ENCODE data around the gene ISG15. TPM values are rescaled to one million over a fixed set of nuclear protein-coding genes. Genes with fewer than 3 reads are reported as not detected.
"Not testable (repeated sequence)": the region's sequence is repeated elsewhere in the genome, so short reads cannot be mapped to it uniquely, and the experiment has no call there.

Gene ISG15
- total RNA-seq, 5 donors from 2014 or later (not counting 1 experiment from before 2014, with no cell fraction given), result 29.1 to 69.8 (median 48.5) TPM

DNA sequence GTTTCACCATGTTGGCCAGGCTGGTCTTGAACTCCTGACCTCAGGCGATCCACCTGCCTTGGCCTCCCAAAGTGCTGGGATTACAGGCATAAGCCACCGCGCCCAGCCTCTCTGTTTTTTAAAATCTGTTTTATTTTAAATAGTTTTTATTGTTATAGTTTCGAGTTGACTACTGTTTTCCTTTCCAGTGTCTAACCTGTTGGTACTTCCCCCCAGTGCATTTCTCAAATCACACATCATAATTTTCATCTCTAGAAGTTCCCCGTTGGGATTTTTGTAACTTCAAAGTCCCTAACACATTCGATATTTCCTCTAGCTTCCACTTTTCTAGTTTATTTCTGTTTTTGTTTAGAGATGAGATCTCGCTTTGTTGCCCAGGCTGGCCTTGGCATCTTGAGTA is 20.9 kb upstream of the ISG15 start:
- Histone ChIP-seq H3K4me1 (ENCODE audit: control insufficient read depth in 1 of 2, extremely low read depth in 1 of 2, insufficient read depth in 2 of 2, low read length in 2 of 2) (peaks cover 0 to 16% of the 10 kb centered on the region in 2 experiments), H3K27me3 (replicated peaks in 1 of 2; ENCODE audit: control insufficient read depth in 2 of 2, extremely low read depth in 1 of 2, insufficient read depth in 2 of 2, low read length in 1 of 2) (peaks cover 0 to 69% of the 10 kb centered on the region in 2 experiments), H3K9me3 (no peaks in the 10 kb centered on the region), H3K36me3 (ENCODE audit: control insufficient read depth in 2 of 2, extremely low read depth in 1 of 2, insufficient read depth in 1 of 2, low read length in 1 of 2) (no peaks in the 10 kb centered on the region), H3K4me3 (ENCODE audit: control insufficient read depth in 1 of 2, extremely low read depth in 1 of 2, low read length in 1 of 2) (no peak overlapping the region), H3K27ac (ENCODE audit: low read length) (no peak overlapping the region)
- H3K27ac Mint-ChIP-seq, result no peak overlapping the region
- POLR2A ChIA-PET, result no interaction called here
- H3K9me3 Mint-ChIP-seq, result peaks cover 0 to 7% (median 0%) of the 10 kb centered on the region in 3 donors
- H3K4me3 Mint-ChIP-seq, result no peak overlapping the region
- peaks cover 4 to 17% (median 9%) of the 10 kb centered on the region in 3 donors for H3K4me1 Mint-ChIP-seq
- H3K27me3 Mint-ChIP-seq, result peaks cover 7 to 45% of the 10 kb centered on the region in 2 donors
- CTCF ChIA-PET, result interaction anchor here in 1 of 2 donors (0.7 kb wide), 1 partner anchor 26 kb away, joined by 5 read pairs; the partner anchor contains the start of gene PLEKHN1
- WGBS (ENCODE audit: insufficient coverage), result no CpG with 5 or more reads among the region's 7 CpGs
- no peaks in the 10 kb centered on the region for H3K36me3 Mint-ChIP-seq
- DNase-seq (no peak), ATAC-seq (replicated peaks in 1 of 4) (no peak)

DNA sequence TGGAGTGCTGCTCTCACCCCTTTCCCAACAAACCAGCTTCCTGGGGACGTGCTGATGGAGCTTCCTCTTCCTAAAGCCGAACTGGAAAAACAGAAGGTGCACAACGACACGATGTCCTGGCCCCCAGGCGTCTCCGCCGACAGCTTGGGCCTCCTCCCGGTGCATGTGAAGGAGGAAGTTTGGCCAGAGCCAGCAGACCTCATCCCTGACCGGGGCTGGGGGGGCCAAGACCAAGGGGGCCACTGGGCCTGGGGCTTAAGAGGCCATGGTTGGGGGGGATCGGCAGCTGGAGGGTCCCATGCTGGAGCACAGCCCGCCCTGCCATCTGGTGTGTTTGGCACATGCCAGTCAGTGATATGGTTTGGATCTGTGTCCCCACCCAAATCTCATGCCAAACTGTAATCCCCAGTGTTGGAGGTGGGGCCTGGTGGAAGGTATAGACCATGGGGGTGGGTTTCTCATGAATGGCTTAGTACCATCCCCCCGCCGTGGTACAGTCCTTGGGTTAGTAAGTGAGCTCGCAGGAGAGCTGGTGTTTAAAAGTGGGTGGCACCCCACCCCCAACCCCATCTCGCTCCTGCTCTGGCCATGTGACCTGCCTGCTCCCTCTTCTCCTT is 19.8 kb upstream of the ISG15 start:
- H3K36me3 ChIP-seq (ENCODE audit: control insufficient read depth in 2 of 2, extremely low read depth in 1 of 2, insufficient read depth in 1 of 2, low read length in 1 of 2), result no peaks in the 10 kb centered on the region
- H3K27ac ChIP-seq (ENCODE audit: low read length), result no peak overlapping the region
- no peaks in the 10 kb centered on the region for H3K9me3 ChIP-seq
- H3K4me1 ChIP-seq (ENCODE audit: control insufficient read depth in 1 of 2, extremely low read depth in 1 of 2, insufficient read depth in 2 of 2, low read length in 2 of 2), result peaks cover 0 to 22% of the 10 kb centered on the region in 2 experiments
- H3K27me3 ChIP-seq (replicated peaks in 1 of 2; ENCODE audit: control insufficient read depth in 2 of 2, extremely low read depth in 1 of 2, insufficient read depth in 2 of 2, low read length in 1 of 2), result peaks cover 0 to 80% of the 10 kb centered on the region in 2 experiments
- Mint-ChIP-seq H3K27me3 (peaks cover 7 to 43% of the 10 kb centered on the region in 2 donors), H3K9me3 (peaks cover 0 to 7% (median 0%) of the 10 kb centered on the region in 3 donors), H3K4me1 (peaks cover 4 to 17% (median 9%) of the 10 kb centered on the region in 3 donors), H3K4me3 (no peak overlapping the region), H3K27ac (no peak overlapping the region), H3K36me3 (no peaks in the 10 kb centered on the region)
- 71% methylated on average over 8 of the region's 15 CpGs for WGBS (ENCODE audit: insufficient coverage)
- ChIA-PET POLR2A (no interaction called here), CTCF (interaction anchor here in 1 of 2 donors (0.6 kb wide), 1 partner anchor 9 kb away, joined by 3 read pairs; no protein-coding TSS in a partner anchor)
- ATAC-seq (replicated peaks in 1 of 4), result no peak
- H3K4me3 ChIP-seq (ENCODE audit: control insufficient read depth in 1 of 2, extremely low read depth in 1 of 2, low read length in 1 of 2), result no peak overlapping the region
- DNase-seq, result no peak

DNA sequence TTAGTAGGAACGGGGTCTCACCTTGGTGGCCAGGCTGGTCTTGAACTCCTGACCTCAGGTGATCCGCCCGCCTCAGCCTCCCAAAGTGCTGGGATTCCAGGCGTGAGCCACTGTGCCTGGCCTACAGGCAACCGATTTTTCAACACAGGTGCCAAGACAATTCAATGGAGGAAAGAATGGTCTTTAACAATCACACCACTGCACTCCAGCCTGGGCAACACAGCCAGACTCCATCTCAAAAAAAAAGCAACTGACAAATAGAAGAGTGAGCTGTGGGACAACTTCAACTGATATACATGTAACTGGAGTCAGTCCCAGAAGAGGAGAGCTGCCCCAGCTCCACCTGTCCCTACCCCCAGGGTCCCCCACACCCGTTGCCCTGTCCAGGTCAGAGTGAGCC is 18.8 kb upstream of the ISG15 start:
- H3K4me3 Mint-ChIP-seq; H3K9me3 Mint-ChIP-seq; H3K27ac Mint-ChIP-seq; H3K36me3 Mint-ChIP-seq; DNase-seq; H3K27ac ChIP-seq (ENCODE audit: low read length); H3K4me3 ChIP-seq (ENCODE audit: control insufficient read depth in 1 of 2, extremely low read depth in 1 of 2, low read length in 1 of 2); POLR2A ChIA-PET; H3K9me3 ChIP-seq; CTCF ChIA-PET; H3K36me3 ChIP-seq (ENCODE audit: control insufficient read depth in 2 of 2, extremely low read depth in 1 of 2, insufficient read depth in 1 of 2, low read length in 1 of 2); ATAC-seq (replicated peaks in 1 of 4): not testable (repeated sequence)
- Mint-ChIP-seq H3K4me1 (peaks cover 4 to 17% (median 9%) of the 10 kb centered on the region in 3 donors), H3K27me3 (peaks cover 0 to 39% of the 10 kb centered on the region in 2 donors)
- peaks cover 0 to 86% of the 10 kb centered on the region in 2 experiments for H3K27me3 ChIP-seq (replicated peaks in 1 of 2; ENCODE audit: control insufficient read depth in 2 of 2, extremely low read depth in 1 of 2, insufficient read depth in 2 of 2, low read length in 1 of 2)
- WGBS (ENCODE audit: insufficient coverage), result 83% methylated on average over 6 of the region's 6 CpGs
- H3K4me1 ChIP-seq (ENCODE audit: control insufficient read depth in 1 of 2, extremely low read depth in 1 of 2, insufficient read depth in 2 of 2, low read length in 2 of 2), result peaks cover 1 to 30% of the 10 kb centered on the region in 2 experiments

DNA sequence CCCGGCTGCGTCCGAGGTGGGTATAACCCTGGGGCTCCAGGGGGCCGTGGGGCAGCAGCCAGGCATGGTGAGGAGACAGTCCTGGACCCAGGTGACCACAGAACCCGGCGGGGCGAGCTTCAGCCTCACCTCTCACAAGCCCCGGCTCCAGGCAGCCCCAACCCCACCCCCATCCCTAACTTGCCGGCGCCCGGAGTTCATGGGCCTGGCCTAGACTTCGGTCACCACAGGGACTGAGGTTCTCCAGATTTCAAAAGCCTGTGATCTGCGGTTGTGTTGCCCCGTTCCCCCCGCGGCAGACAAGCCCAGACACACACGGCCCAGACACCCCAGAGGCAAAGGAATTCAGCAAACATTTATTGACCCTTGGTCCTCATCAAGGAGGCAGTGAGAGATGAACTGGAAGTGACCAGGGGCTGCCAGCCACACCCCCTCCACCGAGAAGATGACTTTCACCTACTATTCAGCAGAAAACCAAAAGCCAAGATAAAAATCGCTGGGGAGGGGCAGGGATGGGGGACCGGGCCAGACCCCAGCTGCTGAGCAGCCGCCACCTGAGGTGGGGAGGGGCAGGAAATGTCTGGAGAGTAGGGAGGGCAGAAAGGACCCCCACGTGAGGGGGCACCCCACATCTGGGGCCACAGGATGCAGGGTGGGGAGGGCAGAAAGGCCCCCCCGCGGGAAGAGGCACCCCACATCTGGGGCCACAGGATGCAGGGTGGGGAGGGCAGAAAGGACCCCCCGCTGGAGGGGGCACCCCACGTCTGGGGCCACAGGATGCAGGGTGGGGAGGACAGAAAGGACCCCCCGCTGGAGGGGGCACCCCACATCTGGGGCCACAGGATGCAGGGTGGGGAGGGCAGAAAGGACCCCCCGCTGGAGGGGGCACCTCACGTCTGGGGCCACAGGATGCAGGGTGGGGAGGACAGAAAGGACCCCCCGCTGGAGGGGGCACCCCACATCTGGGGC is 17.3 kb upstream of the ISG15 start:
- Histone ChIP-seq H3K27me3 (replicated peaks in 1 of 2; ENCODE audit: control insufficient read depth in 2 of 2, extremely low read depth in 1 of 2, insufficient read depth in 2 of 2, low read length in 1 of 2) (peaks cover 0 to 83% of the 10 kb centered on the region in 2 experiments), H3K4me3 (ENCODE audit: control insufficient read depth in 1 of 2, extremely low read depth in 1 of 2, low read length in 1 of 2) (no peak overlapping the region), H3K36me3 (ENCODE audit: control insufficient read depth in 2 of 2, extremely low read depth in 1 of 2, insufficient read depth in 1 of 2, low read length in 1 of 2) (no peaks in the 10 kb centered on the region), H3K27ac (ENCODE audit: low read length) (no peak overlapping the region), H3K9me3 (no peaks in the 10 kb centered on the region), H3K4me1 (ENCODE audit: control insufficient read depth in 1 of 2, extremely low read depth in 1 of 2, insufficient read depth in 2 of 2, low read length in 2 of 2) (peaks cover 6 to 42% of the 10 kb centered on the region in 2 experiments)
- Mint-ChIP-seq H3K27me3 (peaks cover 0 to 41% of the 10 kb centered on the region in 2 donors), H3K4me1 (peaks cover 6 to 21% (median 12%) of the 10 kb centered on the region in 3 donors), H3K9me3 (peaks cover 0 to 7% (median 0%) of the 10 kb centered on the region in 3 donors), H3K36me3 (no peaks in the 10 kb centered on the region), H3K4me3 (peak overlapping the region in 1 of 3 donors; percentile 40), H3K27ac (peak overlapping the region in 1 of 2 donors; percentile 52)
- CTCF ChIA-PET, result no interaction called here
- no peak for DNase-seq
- 17% methylated on average over 12 of the region's 30 CpGs for WGBS (ENCODE audit: insufficient coverage)
- ATAC-seq (replicated peaks in 1 of 4), result no peak
- POLR2A ChIA-PET, result no interaction called here

DNA sequence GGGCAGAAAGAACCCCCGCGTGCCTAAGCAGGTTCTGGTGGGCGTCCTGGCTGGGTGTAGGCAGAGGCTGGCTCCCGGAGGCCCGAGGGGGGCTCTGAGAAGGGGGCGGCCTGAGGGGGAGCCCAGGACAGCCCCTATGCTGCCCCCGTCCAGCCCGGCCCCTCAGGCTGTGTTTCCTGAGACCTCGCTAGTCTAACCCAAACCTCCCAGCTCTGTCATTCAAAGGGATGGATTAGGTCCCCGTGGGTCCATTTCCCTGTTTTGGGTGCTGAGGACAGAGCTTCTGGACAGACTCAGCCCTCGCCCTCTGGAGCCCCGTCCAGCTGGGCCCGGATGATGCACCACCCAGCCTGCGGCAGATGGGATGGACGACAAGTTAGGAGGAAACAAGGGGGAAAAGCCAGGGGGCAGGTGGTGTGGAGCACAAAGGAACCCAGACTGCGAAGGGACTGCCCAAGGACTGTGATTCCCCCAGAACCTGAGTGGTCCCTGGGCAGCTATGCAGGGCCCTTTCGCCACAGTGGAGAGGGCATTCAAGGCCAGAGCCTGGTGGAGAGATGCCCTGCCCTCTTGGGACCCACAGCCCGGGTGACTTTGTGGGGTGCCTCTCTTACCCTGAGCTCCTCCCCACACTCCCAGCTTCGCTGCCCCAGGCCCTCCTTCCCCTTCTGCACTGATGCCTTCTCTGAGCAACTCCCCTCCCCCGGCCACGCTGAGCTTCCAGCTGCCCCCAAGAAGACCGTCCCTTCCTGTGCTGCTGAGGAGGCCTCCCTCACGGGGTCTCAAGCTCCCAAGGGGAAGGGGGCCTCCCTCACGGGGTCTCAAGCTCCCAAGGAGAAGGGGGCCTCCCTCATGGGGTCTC is 16.2 kb upstream of the ISG15 start:
- peaks cover 7 to 16% (median 12%) of the 10 kb centered on the region in 3 donors for H3K4me1 Mint-ChIP-seq
- Histone ChIP-seq H3K9me3 (no peaks in the 10 kb centered on the region), H3K4me3 (ENCODE audit: control insufficient read depth in 1 of 2, extremely low read depth in 1 of 2, low read length in 1 of 2) (no peak overlapping the region), H3K4me1 (ENCODE audit: control insufficient read depth in 1 of 2, extremely low read depth in 1 of 2, insufficient read depth in 2 of 2, low read length in 2 of 2) (peaks cover 9 to 54% of the 10 kb centered on the region in 2 experiments), H3K27ac (ENCODE audit: low read length) (no peak overlapping the region), H3K27me3 (replicated peaks in 1 of 2; ENCODE audit: control insufficient read depth in 2 of 2, extremely low read depth in 1 of 2, insufficient read depth in 2 of 2, low read length in 1 of 2) (peaks cover 0 to 83% of the 10 kb centered on the region in 2 experiments), H3K36me3 (ENCODE audit: control insufficient read depth in 2 of 2, extremely low read depth in 1 of 2, insufficient read depth in 1 of 2, low read length in 1 of 2) (no peaks in the 10 kb centered on the region)
- CTCF ChIA-PET, result interaction anchor here in 1 of 2 donors (0.6 kb wide), 1 partner anchor 66 kb away, joined by 6 read pairs; no protein-coding TSS in a partner anchor
- H3K36me3 Mint-ChIP-seq, result no peaks in the 10 kb centered on the region
- 48% methylated on average over 16 of the region's 24 CpGs for WGBS (ENCODE audit: insufficient coverage)
- POLR2A ChIA-PET, result no interaction called here
- ATAC-seq (replicated peaks in 1 of 4) (no peak), DNase-seq (peak in 1 of 35 experiments; percentile 4)
- no peak overlapping the region for H3K27ac Mint-ChIP-seq
- H3K4me3 Mint-ChIP-seq, result peak overlapping the region in 1 of 3 donors; percentile 30
- H3K9me3 Mint-ChIP-seq, result peaks cover 0 to 4% (median 0%) of the 10 kb centered on the region in 3 donors
- peaks cover 0 to 32% of the 10 kb centered on the region in 2 donors for H3K27me3 Mint-ChIP-seq

Data from T-cell (primary cell).